IMR-90 (cell line): ENCODE measurements around the gene PARL. TPM values are rescaled to one million over a fixed set of nuclear protein-coding genes. Genes with fewer than 3 reads are reported as not detected.

Experiments
- CHD1 ChIP-seq: IDR thresholded peaks from 2 replicates; pipeline ENCODE4 v1.6.1; 2012; ENCODE audit warnings: low read depth, low read length, improper control_type of control experiment
- ELK1 ChIP-seq: fragments of 150-350 bp; IDR thresholded peaks from 2 replicates; pipeline ENCODE4 v1.6.1; 2016; ENCODE audit warnings: low read depth, mild to moderate bottlenecking, low read length, moderate library complexity, borderline replicate concordance
- FOS ChIP-seq: fragments of 150-350 bp; IDR thresholded peaks from 2 replicates; pipeline ENCODE4 v1.6.1; 2016; ENCODE audit warnings: low read depth, low read length
- MAFK ChIP-seq: IDR thresholded peaks from 2 replicates; pipeline ENCODE4 v1.6.1; 2012; ENCODE audit warnings: low read depth, low read length, improper control_type of control experiment
- RAD21 ChIP-seq: IDR thresholded peaks from 2 replicates; pipeline ENCODE4 v1.6.1; 2012; ENCODE audit warnings: low read length, improper control_type of control experiment
- RCOR1 ChIP-seq: IDR thresholded peaks from 2 replicates; pipeline ENCODE4 v1.6.1; 2012; ENCODE audit warnings: mild to moderate bottlenecking, low read length, improper control_type of control experiment; ENCODE audit not compliant: insufficient replicate concordance
- polyA plus RNA-seq, 3 experiments: library from polyadenylated mRNA; depleted of rRNA; stranded (reverse); fragments of >200 nt; gene quantifications; 2 replicates each; pipeline ENCODE4 v1.2.3, GENCODE V29; 2012; ENCODE audit warnings: low replicate concordance in 1 of 3
- total RNA-seq: library from RNA; depleted of rRNA; stranded (reverse); fragments of >200 nt; gene quantifications from 2 replicates; pipeline ENCODE4 v1.2.3, GENCODE V29; 2012

The PARL gene
- total and polyA plus RNA-seq, 2 of the 4 experiments (the other 2 are of a cell fraction), result 35.5 to 42.6 TPM

GRCh38 chr3:183884427-183885296 is at the start of gene PARL (continued):
- TF ChIP-seq CHD1 (no peak), ELK1 (no peak), RCOR1 (no peak), RAD21 (peak; percentile 76), FOS (0 out of 2 replicates have a peak, but pooled peaks have one; percentile 3), MAFK (no peak)
